Ishikawa (cell line): ENCODE measurements around the gene LEPR.

Source experiments
- CEBPB ChIP-seq: IDR thresholded peaks from 2 replicates; pipeline ENCODE4 v1.6.1; 2012
- CREB1 ChIP-seq: IDR thresholded peaks from 2 replicates; pipeline ENCODE4 v1.6.1; 2012; ENCODE audit warnings: low read depth
- EGR1 ChIP-seq: IDR thresholded peaks from 2 replicates; pipeline ENCODE4 v1.6.1; 2012
- EP300 ChIP-seq: IDR thresholded peaks from 2 replicates; pipeline ENCODE4 v1.6.1; 2012; ENCODE audit warnings: borderline replicate concordance
- MAX ChIP-seq: IDR thresholded peaks from 2 replicates; pipeline ENCODE4 v1.6.1; 2012
- NFIC ChIP-seq: IDR thresholded peaks from 2 replicates; pipeline ENCODE4 v1.6.1; 2012
- RAD21 ChIP-seq: IDR thresholded peaks from 2 replicates; pipeline ENCODE4 v1.6.1; 2012; ENCODE audit warnings: low read depth
- REST ChIP-seq: IDR thresholded peaks from 2 replicates; pipeline ENCODE4 v1.6.1; 2012; ENCODE audit warnings: low read depth, mild to moderate bottlenecking
- TAF1 ChIP-seq: IDR thresholded peaks from 2 replicates; pipeline ENCODE4 v1.6.1; 2012; ENCODE audit warnings: low read depth, mild to moderate bottlenecking
- TCF12 ChIP-seq: IDR thresholded peaks from 2 replicates; pipeline ENCODE4 v1.6.1; 2012; ENCODE audit warnings: low read depth
- TEAD4 ChIP-seq: IDR thresholded peaks from 2 replicates; pipeline ENCODE4 v1.6.1; 2012
- USF1 ChIP-seq: IDR thresholded peaks from 2 replicates; pipeline ENCODE4 v1.6.1; 2012
- YY1 ChIP-seq: IDR thresholded peaks from 2 replicates; pipeline ENCODE4 v1.6.1; 2012; ENCODE audit warnings: low read depth

DNA sequence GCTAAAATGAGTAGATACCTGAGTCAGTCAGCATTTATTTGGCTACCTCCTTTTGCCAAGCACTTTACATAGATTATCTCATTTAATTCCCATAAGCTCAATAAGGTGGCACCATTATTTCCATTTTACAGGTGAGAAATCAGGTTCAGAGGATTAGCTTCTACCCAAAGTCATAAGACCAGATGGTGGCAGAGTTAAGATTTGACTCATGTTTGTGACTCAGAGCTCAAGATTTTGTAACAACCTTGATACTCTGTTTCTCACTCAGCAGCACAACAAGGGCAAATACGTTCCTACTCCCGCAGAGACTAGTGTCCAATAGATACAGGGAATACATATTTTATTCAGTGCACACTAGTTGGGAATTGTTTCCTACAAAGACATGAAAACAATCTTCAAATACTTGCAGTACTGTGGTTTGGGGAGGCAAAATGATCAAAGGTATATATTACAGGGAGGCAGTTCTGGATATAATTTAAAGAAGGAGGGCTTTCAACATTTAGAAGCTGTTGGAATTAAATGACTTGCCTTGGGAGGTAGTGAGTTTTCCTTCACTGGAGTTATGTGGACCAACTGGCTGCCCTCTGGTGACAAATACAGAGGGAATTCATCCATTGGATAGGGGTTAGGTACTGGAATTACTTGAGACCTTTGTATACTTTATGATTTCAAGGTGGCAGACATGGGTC is 3.6 kb downstream of the LEPR start:
- TF ChIP-seq EP300 = no peak
- TF ChIP-seq CREB1 = no peak
- TF ChIP-seq TAF1 = no peak
- TF ChIP-seq YY1 = no peak
- no peak for TF ChIP-seq RAD21
- no peak for TF ChIP-seq MAX
- no peak for TF ChIP-seq USF1
- no peak for TF ChIP-seq TEAD4
- no peak for TF ChIP-seq CEBPB
- no peak for TF ChIP-seq REST
- TF ChIP-seq EGR1 = no peak
- TF ChIP-seq NFIC = no peak
- no peak for TF ChIP-seq TCF12
